ENCODE data around the gene TRIM58. TPM values are rescaled to one million over a fixed set of nuclear protein-coding genes. Genes with fewer than 3 reads are reported as not detected.

The TRIM58 gene
- total RNA-seq, 2 experiments from 2014 or later: 0.16 to 0.20 TPM

DNA sequence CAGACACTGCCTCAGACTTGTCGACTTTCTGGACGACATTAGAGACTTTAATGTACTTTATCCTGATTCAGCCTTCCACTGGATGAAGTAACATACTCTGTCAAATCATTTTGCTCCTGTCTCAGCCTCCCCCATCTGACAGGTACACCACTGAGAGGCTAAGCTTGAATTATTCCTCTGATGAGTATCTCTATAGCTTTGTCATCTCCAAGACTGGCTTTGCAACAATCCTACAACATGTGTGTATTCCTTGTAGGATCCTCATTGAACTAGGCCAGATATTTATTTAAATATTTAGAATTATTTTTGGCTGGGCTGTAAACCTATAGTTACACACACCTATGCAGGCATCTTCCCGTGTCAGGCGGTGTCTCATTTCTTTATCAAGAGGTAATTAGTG is 1.1 kb upstream of the TRIM58 start:
- no peaks in the 10 kb centered on the region for H3K36me3 Mint-ChIP-seq (ENCODE audit: low read depth)
- H3K4me1 ChIP-seq (ENCODE audit: insufficient read depth, low read length): peaks cover 6% of the 10 kb centered on the region
- H3K4me3 Mint-ChIP-seq: peak overlapping the region; percentile 62
- intact Hi-C loops (cut with DNase I, micrococcal nuclease): no loop called here
- no peak for ATAC-seq (ENCODE audit: poor library complexity)
- H3K9me3 ChIP-seq (ENCODE audit: control insufficient read depth in 1 of 2, insufficient read depth in 1 of 2, low read length in 2 of 2): peaks cover 0 to 7% of the 10 kb centered on the region in 2 experiments
- peaks cover 77% of the 10 kb centered on the region for H3K27me3 Mint-ChIP-seq
- TF ChIP-seq, protein P1, sequence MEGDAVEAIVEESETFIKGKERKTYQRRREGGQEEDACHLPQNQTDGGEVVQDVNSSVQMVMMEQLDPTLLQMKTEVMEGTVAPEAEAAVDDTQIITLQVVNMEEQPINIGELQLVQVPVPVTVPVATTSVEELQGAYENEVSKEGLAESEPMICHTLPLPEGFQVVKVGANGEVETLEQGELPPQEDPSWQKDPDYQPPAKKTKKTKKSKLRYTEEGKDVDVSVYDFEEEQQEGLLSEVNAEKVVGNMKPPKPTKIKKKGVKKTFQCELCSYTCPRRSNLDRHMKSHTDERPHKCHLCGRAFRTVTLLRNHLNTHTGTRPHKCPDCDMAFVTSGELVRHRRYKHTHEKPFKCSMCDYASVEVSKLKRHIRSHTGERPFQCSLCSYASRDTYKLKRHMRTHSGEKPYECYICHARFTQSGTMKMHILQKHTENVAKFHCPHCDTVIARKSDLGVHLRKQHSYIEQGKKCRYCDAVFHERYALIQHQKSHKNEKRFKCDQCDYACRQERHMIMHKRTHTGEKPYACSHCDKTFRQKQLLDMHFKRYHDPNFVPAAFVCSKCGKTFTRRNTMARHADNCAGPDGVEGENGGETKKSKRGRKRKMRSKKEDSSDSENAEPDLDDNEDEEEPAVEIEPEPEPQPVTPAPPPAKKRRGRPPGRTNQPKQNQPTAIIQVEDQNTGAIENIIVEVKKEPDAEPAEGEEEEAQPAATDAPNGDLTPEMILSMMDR (IDR thresholded peaks at IDR 0.05): no peak
- H3K9me3 Mint-ChIP-seq: no peaks in the 10 kb centered on the region
- H3K4me1 Mint-ChIP-seq (ENCODE audit: low read depth): peaks cover 12% of the 10 kb centered on the region
- H3K27ac ChIP-seq (ENCODE audit: low read depth in 1 of 2, low read length in 2 of 2): no peak overlapping the region
- peaks cover 13 to 28% of the 10 kb centered on the region in 2 experiments for H3K27me3 ChIP-seq (ENCODE audit: control insufficient read depth in 1 of 2, insufficient read depth in 2 of 2, low read length in 2 of 2)
- no peak overlapping the region for H3K27ac Mint-ChIP-seq
- no peaks in the 10 kb centered on the region for H3K36me3 ChIP-seq (ENCODE audit: insufficient read depth, low read length)
- ChIA-PET POLR2A (no interaction called here), CTCF (no interaction called here)
- no peak for DNase-seq
- no peak overlapping the region for H3K4me3 ChIP-seq (ENCODE audit: low read length)

DNA sequence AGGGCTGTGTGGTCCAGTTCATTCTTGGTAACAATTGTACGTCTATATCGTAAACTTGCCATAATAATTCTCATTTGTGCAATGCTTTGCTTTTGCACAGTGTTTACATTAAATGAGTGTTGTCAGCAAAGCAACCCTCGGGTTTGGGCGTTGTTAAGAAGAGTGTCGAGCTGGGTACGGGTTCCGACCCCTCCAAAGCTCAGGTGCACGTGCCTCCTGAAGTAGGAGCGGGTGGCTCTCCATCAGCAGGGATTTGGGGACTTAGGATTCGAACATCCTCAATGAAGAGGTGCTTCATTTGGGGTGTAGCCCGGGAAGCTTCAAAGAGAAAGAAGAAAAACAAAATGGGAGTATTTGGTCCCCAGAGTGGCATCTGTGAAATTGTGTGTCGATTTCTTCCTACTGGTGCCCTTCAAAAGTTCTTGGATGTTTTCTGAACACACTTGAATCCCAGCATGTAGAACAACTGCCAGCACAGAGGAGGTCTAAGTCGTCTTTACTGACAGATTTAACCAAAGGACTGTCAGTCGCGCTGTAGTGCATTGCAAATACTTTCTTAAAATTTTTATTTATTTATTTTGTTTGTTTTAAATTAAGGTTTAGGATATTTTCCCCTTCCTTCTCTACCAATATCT is 1.1 kb downstream of the TRIM58 start:
- peaks cover 74% of the 10 kb centered on the region for H3K27me3 Mint-ChIP-seq
- Histone ChIP-seq H3K9me3 (ENCODE audit: control insufficient read depth in 1 of 2, insufficient read depth in 1 of 2, low read length in 2 of 2) (peaks cover 0 to 7% of the 10 kb centered on the region in 2 experiments), H3K4me1 (ENCODE audit: insufficient read depth, low read length) (peaks cover 6% of the 10 kb centered on the region), H3K4me3 (ENCODE audit: low read length) (peak overlapping the region; percentile 28), H3K27ac (ENCODE audit: low read depth in 1 of 2, low read length in 2 of 2) (no peak overlapping the region), H3K36me3 (ENCODE audit: insufficient read depth, low read length) (no peaks in the 10 kb centered on the region), H3K27me3 (ENCODE audit: control insufficient read depth in 1 of 2, insufficient read depth in 2 of 2, low read length in 2 of 2) (peaks cover 13 to 28% of the 10 kb centered on the region in 2 experiments)
- TF ChIP-seq, protein P1 (IDR thresholded peaks at IDR 0.05): no peak
- intact Hi-C loops (cut with DNase I, micrococcal nuclease): no loop called here
- H3K27ac Mint-ChIP-seq: no peak overlapping the region
- peak overlapping the region; percentile 73 for H3K4me3 Mint-ChIP-seq
- CTCF ChIA-PET: no interaction called here
- H3K9me3 Mint-ChIP-seq: no peaks in the 10 kb centered on the region
- H3K36me3 Mint-ChIP-seq (ENCODE audit: low read depth): no peaks in the 10 kb centered on the region
- ATAC-seq (ENCODE audit: poor library complexity) (no peak), DNase-seq (no peak)
- peaks cover 12% of the 10 kb centered on the region for H3K4me1 Mint-ChIP-seq (ENCODE audit: low read depth)
- POLR2A ChIA-PET: no interaction called here

DNA sequence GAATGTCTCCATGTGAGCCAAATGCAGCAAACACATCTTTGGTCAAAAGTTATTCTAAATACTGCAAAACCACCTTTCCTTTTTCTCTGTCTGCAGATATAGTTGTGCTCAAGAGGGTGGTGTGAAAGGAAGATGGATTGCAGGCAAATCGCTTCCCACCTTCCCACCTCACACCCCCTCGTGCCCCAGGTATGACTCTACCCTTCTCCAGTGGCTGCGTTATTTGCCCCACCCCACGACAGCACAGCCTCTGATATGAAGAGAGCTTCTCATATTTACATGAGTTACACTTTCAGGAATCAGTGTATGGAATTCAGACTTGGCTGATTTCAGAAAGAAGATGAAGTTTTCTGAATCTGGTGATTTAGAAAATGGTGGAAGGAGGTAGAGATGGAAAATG is 5.8 kb downstream of the TRIM58 start:
- H3K27ac Mint-ChIP-seq: no peak overlapping the region
- H3K4me3 ChIP-seq (ENCODE audit: low read length): no peak overlapping the region
- H3K36me3 ChIP-seq (ENCODE audit: insufficient read depth, low read length): no peaks in the 10 kb centered on the region
- no peaks in the 10 kb centered on the region for H3K9me3 ChIP-seq (ENCODE audit: control insufficient read depth in 1 of 2, insufficient read depth in 1 of 2, low read length in 2 of 2)
- no peak overlapping the region for H3K4me3 Mint-ChIP-seq
- CTCF ChIA-PET: no interaction called here
- intact Hi-C loops (cut with DNase I, micrococcal nuclease): no loop called here
- H3K27me3 Mint-ChIP-seq: peaks cover 48% of the 10 kb centered on the region
- no peak overlapping the region for H3K27ac ChIP-seq (ENCODE audit: low read depth in 1 of 2, low read length in 2 of 2)
- no peaks in the 10 kb centered on the region for H3K9me3 Mint-ChIP-seq
- H3K27me3 ChIP-seq (ENCODE audit: control insufficient read depth in 1 of 2, insufficient read depth in 2 of 2, low read length in 2 of 2): peaks cover 8 to 11% of the 10 kb centered on the region in 2 experiments
- TF ChIP-seq, protein P1 (IDR thresholded peaks at IDR 0.05): no peak
- H3K36me3 Mint-ChIP-seq (ENCODE audit: low read depth): no peaks in the 10 kb centered on the region
- peaks cover 5% of the 10 kb centered on the region for H3K4me1 ChIP-seq (ENCODE audit: insufficient read depth, low read length)
- ATAC-seq (ENCODE audit: poor library complexity) (no peak), DNase-seq (no peak)
- H3K4me1 Mint-ChIP-seq (ENCODE audit: low read depth): peaks cover 5% of the 10 kb centered on the region
- POLR2A ChIA-PET: no interaction called here
